GM18499 (cell line): ENCODE measurements around the gene APBB2.
"Not testable (repeated sequence)": the region's sequence is repeated elsewhere in the genome, so short reads cannot be mapped to it uniquely, and the experiment has no call there.

Source experiments
- ATAC-seq: cut with Tn5 transposase; IDR thresholded peaks from one replicate; pipeline ENCODE4 v1.9.1; 2021; ENCODE audit warnings: moderate number of reproducible peaks; ENCODE audit not compliant: insufficient read depth, unreplicated experiment

APBB2 gene

GRCh38 chr4:40994321-40994720, 220.0 kb downstream of the APBB2 start:
- not testable (repeated sequence) for ATAC-seq

GRCh38 chr4:40993296-40993693, 221.0 kb downstream of the APBB2 start:
- ATAC-seq: not testable (repeated sequence)

GRCh38 chr4:40992472-40993295, 221.7 kb downstream of the APBB2 start:
- ATAC-seq: peak; percentile 62

DNA sequence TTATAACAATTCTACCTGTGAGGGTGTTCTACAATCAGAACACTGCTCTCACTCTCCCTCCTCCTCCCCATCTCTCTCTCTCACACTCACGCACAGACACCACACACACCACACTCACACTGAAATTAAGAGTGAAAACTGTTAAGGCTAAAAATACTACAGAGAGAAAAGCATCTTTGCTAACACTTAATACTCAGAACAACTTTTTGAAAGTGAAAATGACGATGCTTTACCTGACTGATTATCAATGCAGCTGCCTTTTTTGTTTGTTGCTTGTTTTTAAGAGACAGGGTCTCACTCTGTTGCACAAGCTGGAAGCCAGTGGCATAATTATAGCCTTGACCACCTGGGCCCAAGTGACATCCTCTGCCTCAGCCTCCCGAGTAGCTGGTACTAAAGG, 222.4 kb downstream of the APBB2 start:
- ATAC-seq: peak; percentile 54

DNA sequence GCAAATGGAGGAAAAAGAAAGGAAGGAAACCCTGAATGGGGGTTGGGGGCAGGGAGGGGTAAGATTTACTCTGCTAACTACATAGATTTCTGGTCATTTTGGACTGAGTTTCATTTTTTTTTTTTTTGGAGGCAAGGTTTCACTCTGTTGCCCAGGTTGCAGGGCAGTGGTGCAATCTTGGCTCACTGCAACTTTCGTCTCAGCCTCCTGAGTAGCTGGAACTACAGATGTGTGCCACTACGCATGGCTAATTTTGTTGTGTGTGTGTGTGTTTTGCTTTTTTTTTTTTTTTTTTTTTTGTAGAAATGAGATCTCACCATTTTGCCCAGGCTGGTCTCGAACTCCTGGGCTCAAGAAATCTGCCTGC, 223.5 kb downstream of the APBB2 start:
- ATAC-seq: no peak

DNA sequence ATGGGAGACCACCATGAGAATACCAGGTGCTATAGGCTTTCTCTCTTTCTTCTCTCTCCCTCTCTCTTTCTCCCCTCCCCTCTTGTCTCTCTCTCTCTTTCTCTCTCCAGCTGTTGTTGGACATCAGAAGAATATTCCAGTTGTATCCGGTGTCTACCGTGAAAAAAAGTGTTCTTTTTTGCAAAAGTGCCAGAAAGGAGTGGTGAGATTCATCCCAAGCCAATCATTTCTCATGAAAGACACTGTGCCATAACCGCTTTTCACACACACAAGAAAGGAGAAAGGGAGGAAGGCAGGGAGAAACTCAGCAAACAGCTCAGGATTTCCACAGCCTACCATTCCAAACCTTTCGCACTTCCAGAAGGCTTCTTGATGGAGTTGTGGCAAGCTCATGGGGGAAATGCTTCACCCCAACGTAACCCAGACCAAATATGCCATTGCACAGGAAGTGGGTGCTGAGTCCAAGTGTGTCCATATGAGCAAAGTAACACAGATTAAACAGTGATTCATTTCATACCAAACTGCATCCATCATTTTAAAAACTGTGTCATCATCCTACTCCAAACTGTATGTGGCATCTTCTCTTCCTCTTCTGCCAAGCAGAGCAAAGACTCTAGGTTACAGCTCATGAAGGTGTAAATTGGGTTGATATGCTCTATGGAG, 224.0 kb downstream of the APBB2 start:
- ATAC-seq: no peak

DNA sequence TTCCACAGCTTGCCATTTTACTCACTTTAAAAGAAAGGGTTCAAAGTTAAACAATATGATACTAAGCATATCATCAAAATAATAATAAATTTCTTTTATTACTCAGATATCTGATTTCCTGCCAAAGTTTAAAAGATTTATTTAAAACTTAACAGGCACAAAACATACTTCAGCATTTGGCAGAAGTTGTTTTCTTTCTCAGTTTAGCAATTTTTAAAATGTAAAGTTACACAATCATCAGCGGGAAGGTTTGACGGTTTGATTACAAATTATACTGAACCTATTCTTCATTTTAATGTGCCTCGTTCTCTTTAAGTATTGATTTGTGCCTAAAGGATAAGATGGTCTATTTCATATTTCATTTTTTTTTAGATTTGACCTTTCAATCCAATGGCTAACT, 227.2 kb downstream of the APBB2 start:
- ATAC-seq: no peak

DNA sequence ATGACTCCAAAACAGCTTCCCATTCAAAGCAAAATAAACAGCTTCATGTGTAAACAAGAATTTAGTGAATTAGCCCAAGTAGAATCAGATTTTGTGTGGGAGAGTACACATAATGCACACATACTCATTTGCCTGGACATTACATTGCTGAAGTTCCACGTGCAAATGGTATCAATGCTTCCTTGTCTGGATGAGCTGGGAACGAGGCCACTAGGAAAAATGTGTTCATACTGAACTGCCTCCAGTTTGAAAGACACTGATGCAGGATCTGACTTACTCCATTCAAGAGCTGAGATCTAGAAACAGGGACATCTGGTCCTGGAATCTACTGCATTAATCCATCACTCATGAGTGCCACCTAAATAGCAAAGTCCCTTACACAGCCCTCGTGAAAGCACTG, 228.0 kb downstream of the APBB2 start:
- no peak for ATAC-seq

- ATAC-seq: no peak
Measured at GRCh38 chr4:40984051-40984450, 230.3 kb downstream of the APBB2 start.

DNA sequence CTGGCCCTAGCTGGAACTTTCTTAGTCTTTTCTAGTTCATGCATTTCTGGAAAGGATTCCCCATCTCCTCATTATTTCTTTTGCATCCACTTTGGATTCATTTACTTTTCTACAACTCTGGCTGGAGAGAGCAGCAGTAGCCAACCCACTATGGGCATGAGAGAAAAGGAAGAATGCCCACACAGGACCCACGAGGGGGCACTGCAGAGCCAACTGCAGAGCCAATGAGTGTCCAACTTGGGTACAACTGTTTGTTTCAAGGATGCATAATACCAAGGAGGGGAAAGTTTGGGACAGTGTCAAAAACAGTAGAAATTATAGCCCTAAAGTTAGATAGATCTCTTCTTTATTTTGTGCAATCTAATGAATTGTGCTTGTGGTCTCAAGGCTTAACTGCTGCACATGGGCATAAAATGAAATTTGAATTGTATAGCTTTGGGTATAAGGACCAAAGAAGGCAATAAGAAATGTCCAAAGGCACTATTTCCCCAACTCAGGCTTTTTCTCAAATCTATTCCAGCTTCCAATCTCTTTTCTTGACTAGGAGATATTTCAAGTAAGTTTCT, 233.9 kb downstream of the APBB2 start:
- ATAC-seq: no peak

GRCh38 chr4:40978548-40978947, 235.8 kb downstream of the APBB2 start:
- no peak for ATAC-seq

DNA sequence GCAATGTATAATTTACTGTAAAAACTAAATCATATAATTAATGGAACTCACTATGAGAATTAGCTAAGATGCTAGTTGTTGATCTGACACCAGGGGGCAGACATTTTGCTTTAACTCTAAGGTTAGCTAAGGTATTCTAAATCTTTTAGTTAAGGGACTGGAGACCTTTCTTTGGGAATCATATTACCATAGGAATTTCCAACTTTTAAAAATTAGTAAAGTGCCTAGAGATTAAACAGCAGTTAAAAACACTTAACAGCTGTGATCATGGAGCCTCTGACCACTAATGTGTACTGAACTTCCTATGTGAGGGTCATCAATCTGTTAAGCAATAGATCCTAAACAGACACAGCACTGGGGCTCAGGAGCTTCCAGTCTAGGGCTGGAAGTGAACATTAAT, 238.0 kb downstream of the APBB2 start:
- no peak for ATAC-seq

GRCh38 chr4:40972722-40973121, 241.6 kb downstream of the APBB2 start:
- ATAC-seq: no peak

GRCh38 chr4:40971338-40971737, 243.0 kb downstream of the APBB2 start:
- ATAC-seq: no peak

- ATAC-seq: no peak
Measured at GRCh38 chr4:40969501-40969900, 244.8 kb downstream of the APBB2 start.

- ATAC-seq: no peak
Measured at GRCh38 chr4:40967550-40967949, 246.8 kb downstream of the APBB2 start.

GRCh38 chr4:40966091-40966490, 248.3 kb downstream of the APBB2 start:
- no peak for ATAC-seq

DNA sequence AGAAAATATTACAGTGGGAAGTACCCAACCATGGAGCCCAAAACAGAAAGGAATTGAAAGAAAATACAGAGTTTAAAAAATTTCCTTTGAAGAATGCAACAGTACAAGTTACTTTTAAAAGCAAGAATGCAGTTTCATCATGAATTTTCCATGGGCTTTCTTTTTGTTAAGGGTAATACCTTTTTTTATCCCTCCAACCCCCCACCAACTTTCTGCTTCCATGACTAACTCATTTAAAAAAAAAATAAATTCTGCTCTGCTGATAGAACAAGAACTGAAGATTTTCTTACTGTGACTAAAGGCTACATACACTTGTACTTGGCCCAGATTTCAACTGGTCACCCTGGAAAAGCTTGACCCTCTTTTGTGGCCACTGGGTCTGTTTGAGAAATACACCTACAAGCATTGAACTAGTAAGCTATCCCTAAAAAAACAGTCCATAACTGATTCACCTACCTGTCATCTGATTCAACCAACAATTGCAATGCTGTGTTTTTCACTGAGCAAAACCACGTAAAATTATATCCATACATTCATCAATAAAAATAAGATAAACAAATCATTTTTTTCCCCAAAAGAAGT, 250.4 kb downstream of the APBB2 start:
- ATAC-seq: no peak

DNA sequence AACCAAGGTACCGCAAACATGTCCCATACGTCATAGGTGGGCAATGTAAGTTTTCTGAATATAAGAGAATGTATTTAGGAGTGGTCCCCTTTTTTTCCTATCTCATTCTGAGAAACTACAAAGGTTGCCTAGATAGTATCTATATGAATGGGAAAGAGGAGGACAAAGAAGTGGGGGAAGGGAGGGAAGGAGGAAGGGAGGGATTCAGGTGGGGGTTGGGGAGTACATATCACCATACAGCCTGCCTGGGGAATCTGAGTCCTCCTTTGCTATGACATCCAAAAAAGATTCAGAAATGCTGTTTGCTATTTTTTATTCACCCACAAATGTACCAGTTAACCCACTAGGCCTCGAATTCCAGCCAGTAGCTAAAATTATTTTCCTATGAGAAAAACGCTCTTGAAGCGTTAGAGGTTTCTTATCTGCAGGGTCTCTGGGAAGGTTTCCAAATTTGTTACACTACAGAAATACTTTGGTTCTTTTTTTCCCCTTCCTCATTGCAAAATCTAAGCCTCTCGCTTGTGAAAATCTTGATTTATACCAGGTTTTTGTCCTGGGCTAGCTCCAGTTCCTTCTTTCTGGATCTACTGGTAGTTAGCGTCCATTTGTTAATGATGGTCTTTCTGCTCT, 251.7 kb downstream of the APBB2 start:
- no peak for ATAC-seq

GRCh38 chr4:40960941-40961340, 253.4 kb downstream of the APBB2 start:
- ATAC-seq: no peak

DNA sequence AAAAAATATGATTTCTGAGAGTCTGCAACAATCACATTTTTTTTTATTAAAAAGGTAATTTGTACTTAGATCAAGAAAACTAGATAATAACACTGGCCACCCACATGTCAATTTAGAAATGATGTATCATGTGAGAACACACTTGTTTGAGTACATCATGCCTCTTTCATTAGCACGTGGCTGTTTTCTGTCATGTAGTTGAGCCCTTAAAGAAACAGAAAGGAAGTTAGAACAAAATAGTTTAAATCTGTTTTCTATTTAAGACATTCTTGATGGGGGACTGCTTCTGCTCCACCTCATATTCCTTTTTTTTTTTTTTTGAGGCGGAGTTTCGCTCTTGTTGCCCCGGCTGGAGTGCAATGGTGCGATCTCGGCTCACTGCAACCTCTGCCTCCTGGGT, 257.1 kb downstream of the APBB2 start:
- no peak for ATAC-seq
